Tibial nerve (tissue), 4 donors: ENCODE measurements around the gene FAF2. TPM values are rescaled to one million over a fixed set of nuclear protein-coding genes. Genes with fewer than 3 reads are reported as not detected.

Experiments used
- DNase-seq, 2 donors: peaks; one replicate each; pipeline ENCODE4 v3.0.0-alpha.2; 2019; ENCODE audit warnings: low spot score in 2 of 2
- H3K27ac ChIP-seq, 4 donors: fragments of 200-600 bp; sonication (generic) in 3 of 4; one replicate each; pipeline ENCODE4 v1.5.1; 2017 to 2019; ENCODE audit warnings: mild to moderate bottlenecking in 1 of 4
- H3K27me3 ChIP-seq, 2 donors: fragments of 200-600 bp; sonication (generic) in 1 of 2; one replicate each; pipeline versions ENCODE4 v1.5.1 to v1.6.0; 2017 to 2019
- H3K36me3 ChIP-seq, 3 donors: fragments of 200-600 bp; sonication (generic); one replicate each; pipeline ENCODE4 v1.5.1; 2018 to 2019
- H3K4me1 ChIP-seq, 4 donors: fragments of 200-600 bp; sonication (generic) in 3 of 4; one replicate each; pipeline ENCODE4 v1.5.1; 2017 to 2019
- H3K4me3 ChIP-seq, 4 donors: fragments of 200-600 bp; sonication (generic) in 3 of 4; one replicate each; pipeline ENCODE4 v1.5.1; 2017 to 2019; ENCODE audit warnings: mild to moderate bottlenecking in 1 of 4, moderate library complexity in 1 of 4
- H3K9me3 ChIP-seq, 4 donors: fragments of 200-600 bp; sonication (generic) in 3 of 4; one replicate each; pipeline ENCODE4 v1.5.1; 2017 to 2019
- EP300 ChIP-seq, 2 donors: sonication (generic); formaldehyde crosslinking; IDR thresholded peaks; one replicate each; pipeline ENCODE4 v1.6.1; 2017; ENCODE audit warnings: antibody characterized with exemption in 2 of 2, mild to moderate bottlenecking in 1 of 2
- POLR2A ChIP-seq, 2 donors: fragments of 450-650 bp; IDR thresholded peaks; one replicate each; pipeline ENCODE4 v1.6.1; 2017; ENCODE audit warnings: antibody characterized with exemption in 2 of 2, mild to moderate bottlenecking in 2 of 2, moderate library complexity in 2 of 2
- WGBS, 2 donors: methylation state at CpG; one replicate each; pipeline ENCODE4 v1.1.5; 2018; 5-methylcytosine and 5-hydroxymethylcytosine counted together
- total RNA-seq, 4 donors: library from RNA; depleted of rRNA; stranded (reverse); fragments of >200 nt; gene quantifications; one replicate each; pipeline ENCODE4 v1.1.0, GENCODE V29; 2016
- TF ChIP-seq, protein P1 (sequence below), 5 experiments: fragments of 200-600 bp in 3 of 5; fragments of 450-650 bp in 2 of 5; sonication (generic) in 3 of 5; IDR thresholded peaks; one replicate each; pipeline ENCODE4 v1.5.1; 2016 to 2019; ENCODE audit warnings: antibody characterized with exemption in 5 of 5, mild to moderate bottlenecking in 3 of 5, moderate library complexity in 2 of 5

FAF2 gene
- total RNA-seq, 4 donors from 2014 or later = 23.0 to 30.8 (median 29.4) TPM

GRCh38 chr5:176458904-176459561 is 10.8 kb downstream of the FAF2 start:
- Histone ChIP-seq H3K9me3 (no peaks in the 10 kb centered on the region), H3K27me3 (no peaks in the 10 kb centered on the region), H3K27ac (peak overlapping the region in 1 of 4 donors; percentile 4), H3K4me1 (peaks cover 0 to 44% (median 2%) of the 10 kb centered on the region in 4 donors), H3K4me3 (no peak overlapping the region), H3K36me3 (no peaks in the 10 kb centered on the region)
- WGBS, 2 donors = 95 to 100% methylated on average over 3 of the region's 3 CpGs
- DNase-seq = no peak
- TF ChIP-seq EP300 (IDR thresholded peaks at IDR 0.05) (no peak), POLR2A (IDR thresholded peaks at IDR 0.05) (no peak)
- TF ChIP-seq, protein P1, sequence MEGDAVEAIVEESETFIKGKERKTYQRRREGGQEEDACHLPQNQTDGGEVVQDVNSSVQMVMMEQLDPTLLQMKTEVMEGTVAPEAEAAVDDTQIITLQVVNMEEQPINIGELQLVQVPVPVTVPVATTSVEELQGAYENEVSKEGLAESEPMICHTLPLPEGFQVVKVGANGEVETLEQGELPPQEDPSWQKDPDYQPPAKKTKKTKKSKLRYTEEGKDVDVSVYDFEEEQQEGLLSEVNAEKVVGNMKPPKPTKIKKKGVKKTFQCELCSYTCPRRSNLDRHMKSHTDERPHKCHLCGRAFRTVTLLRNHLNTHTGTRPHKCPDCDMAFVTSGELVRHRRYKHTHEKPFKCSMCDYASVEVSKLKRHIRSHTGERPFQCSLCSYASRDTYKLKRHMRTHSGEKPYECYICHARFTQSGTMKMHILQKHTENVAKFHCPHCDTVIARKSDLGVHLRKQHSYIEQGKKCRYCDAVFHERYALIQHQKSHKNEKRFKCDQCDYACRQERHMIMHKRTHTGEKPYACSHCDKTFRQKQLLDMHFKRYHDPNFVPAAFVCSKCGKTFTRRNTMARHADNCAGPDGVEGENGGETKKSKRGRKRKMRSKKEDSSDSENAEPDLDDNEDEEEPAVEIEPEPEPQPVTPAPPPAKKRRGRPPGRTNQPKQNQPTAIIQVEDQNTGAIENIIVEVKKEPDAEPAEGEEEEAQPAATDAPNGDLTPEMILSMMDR (IDR thresholded peaks at IDR 0.05) = no peak

DNA sequence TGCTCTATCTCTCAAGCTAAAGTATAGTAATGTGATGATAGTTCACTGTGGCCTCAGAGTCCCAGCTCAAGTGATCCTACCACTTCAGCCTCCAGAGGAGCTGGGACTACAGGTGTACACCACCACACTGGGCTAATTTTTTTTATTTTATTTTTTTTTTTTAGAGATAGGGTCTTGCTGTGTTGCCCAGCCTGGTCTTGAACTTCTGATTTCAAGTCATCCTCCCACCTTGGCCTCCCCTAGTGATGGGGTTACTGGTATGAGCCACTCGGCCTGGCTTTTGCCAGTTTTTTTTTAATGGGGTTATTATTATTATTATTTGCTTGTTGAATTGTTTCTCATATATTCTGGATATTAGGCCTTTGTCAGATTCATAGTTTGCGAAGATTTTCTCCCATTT is 13.2 kb downstream of the FAF2 start:
- 87 to 91% methylated on average over 2 of the region's 2 CpGs for WGBS, 2 donors

GRCh38 chr5:176463113-176463764 is 15.1 kb downstream of the FAF2 start:
- no peak overlapping the region for H3K27ac ChIP-seq
- 85 to 86% methylated on average over 7 of the region's 7 CpGs for WGBS, 2 donors
- TF ChIP-seq, protein P1 (IDR thresholded peaks at IDR 0.05) = no peak
- TF ChIP-seq EP300 (IDR thresholded peaks at IDR 0.05) = no peak
- no peak for TF ChIP-seq POLR2A (IDR thresholded peaks at IDR 0.05)
- no peaks in the 10 kb centered on the region for H3K27me3 ChIP-seq
- no peaks in the 10 kb centered on the region for H3K36me3 ChIP-seq
- H3K9me3 ChIP-seq = no peaks in the 10 kb centered on the region
- DNase-seq = no peak
- H3K4me1 ChIP-seq = peaks cover 0 to 53% (median 12%) of the 10 kb centered on the region in 4 donors
- no peak overlapping the region for H3K4me3 ChIP-seq

More for the DNA sequence above, 13.2 kb downstream of the FAF2 start:
- peaks cover 0 to 54% (median 6%) of the 10 kb centered on the region in 4 donors for H3K4me1 ChIP-seq
- no peaks in the 10 kb centered on the region for H3K27me3 ChIP-seq
- H3K9me3 ChIP-seq = no peaks in the 10 kb centered on the region
- no peak overlapping the region for H3K27ac ChIP-seq
- H3K4me3 ChIP-seq = no peak overlapping the region
- TF ChIP-seq, protein P1 (IDR thresholded peaks at IDR 0.05) = no peak
- no peak for TF ChIP-seq EP300 (IDR thresholded peaks at IDR 0.05)
- no peak for TF ChIP-seq POLR2A (IDR thresholded peaks at IDR 0.05)
- DNase-seq = no peak
- H3K36me3 ChIP-seq = no peaks in the 10 kb centered on the region

DNA sequence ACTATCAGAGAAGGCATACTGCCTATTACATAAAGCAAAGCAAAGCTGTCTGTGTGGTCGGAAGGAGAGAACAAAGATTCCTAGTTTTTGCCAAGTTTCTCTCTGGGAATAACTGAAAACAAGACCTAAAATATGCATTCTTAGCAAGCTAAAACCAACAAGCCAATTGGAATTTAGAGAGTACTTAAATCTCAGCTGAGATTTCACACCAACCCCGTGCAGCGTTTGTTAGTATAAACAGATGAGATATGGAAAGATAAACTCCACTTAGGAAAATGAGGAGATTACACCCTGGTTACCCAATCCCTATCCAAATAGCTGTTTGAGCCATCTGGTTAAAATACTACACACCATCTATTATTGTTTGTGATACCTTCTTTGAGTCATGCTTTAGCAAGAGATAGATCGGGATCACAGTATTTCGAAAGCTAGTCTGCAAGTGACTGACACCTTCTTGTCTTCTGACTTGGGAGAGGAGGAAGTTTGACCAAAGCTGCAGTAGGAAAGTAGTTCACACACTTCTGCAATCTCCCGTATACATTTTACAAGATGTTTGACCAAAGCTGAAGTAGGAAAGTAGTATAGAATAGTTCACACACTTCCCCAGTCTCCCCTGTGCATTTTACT is 18.2 kb downstream of the FAF2 start:
- Histone ChIP-seq H3K4me3 (no peak overlapping the region), H3K36me3 (peaks cover 0 to 6% (median 2%) of the 10 kb centered on the region in 3 donors), H3K27ac (peak overlapping the region in 2 of 4 donors; percentile 28 to 60), H3K27me3 (no peaks in the 10 kb centered on the region), H3K9me3 (no peaks in the 10 kb centered on the region), H3K4me1 (peaks cover 0 to 54% (median 10%) of the 10 kb centered on the region in 4 donors)
- peak in 1 of 2 donors; percentile 11 for DNase-seq
- no peak for TF ChIP-seq POLR2A (IDR thresholded peaks at IDR 0.05)
- TF ChIP-seq, protein P1 (IDR thresholded peaks at IDR 0.05) = no peak
- TF ChIP-seq EP300 (IDR thresholded peaks at IDR 0.05) = peak in 1 of 2 donors; percentile 38
- 34 to 40% methylated on average over 6 of the region's 6 CpGs for WGBS, 2 donors

DNA sequence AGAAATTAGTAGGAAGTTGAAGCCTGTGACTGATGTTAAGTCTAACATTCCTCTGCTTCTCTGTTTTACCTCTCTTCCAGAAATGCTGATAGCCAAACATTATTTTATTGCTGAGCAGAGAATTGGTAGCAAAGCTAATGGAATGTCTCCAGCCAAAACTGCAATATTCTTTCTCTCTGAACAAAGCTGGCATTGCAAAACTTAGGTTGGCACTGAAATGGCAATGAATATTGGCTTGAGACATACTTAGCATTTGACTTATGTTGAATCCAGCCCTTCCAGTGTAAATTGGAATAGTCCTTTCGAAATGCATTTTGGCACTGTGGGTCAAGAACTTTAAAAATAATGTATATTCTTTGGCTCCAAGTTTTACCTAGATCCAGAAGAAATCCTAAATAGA is 21.1 kb downstream of the FAF2 start:
- Histone ChIP-seq H3K36me3 (peaks cover 0 to 20% (median 2%) of the 10 kb centered on the region in 3 donors), H3K27me3 (no peaks in the 10 kb centered on the region), H3K4me3 (no peak overlapping the region), H3K9me3 (peaks cover 0 to 6% (median 0%) of the 10 kb centered on the region in 4 donors), H3K27ac (no peak overlapping the region), H3K4me1 (peaks cover 0 to 51% (median 10%) of the 10 kb centered on the region in 4 donors)
- WGBS, 2 donors = 63 to 73% methylated on average over 1 of the region's 1 CpG
- TF ChIP-seq, protein P1 (IDR thresholded peaks at IDR 0.05) = no peak
- no peak for TF ChIP-seq POLR2A (IDR thresholded peaks at IDR 0.05)
- TF ChIP-seq EP300 (IDR thresholded peaks at IDR 0.05) = no peak
- no peak for DNase-seq
